Measurements from ENCODE around the gene PAPSS1.

DNA sequence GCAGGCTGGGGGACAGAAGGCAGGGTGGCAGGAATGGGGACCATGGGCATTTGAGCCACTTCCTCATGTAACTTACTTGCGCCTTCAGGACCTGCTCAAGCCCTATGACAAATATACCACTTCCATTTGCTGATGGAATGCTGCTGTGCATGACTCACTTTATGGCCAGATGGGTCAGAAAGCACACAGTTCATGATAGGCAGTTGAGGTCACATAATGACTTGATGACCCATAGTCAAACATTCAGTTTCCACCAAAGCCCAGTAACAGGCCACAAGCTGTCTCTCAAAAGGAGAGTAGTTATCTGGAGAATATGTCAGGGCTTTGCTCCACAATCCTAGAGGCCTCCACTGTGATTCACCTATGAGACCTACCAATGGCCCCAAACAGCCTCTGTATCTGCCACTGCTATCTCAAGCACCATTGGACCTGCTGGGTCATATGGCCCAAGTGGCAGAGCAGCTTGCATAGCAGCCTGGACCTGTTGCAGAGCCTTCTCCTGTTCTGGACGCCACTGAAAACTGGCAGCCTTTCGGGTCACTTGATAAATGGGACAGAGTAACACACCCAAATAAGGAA, 5.3 kb upstream of the PAPSS1 start:
- TF ChIP-seq POLR2A (IDR thresholded peaks at IDR 0.05), result no peak
- TF ChIP-seq, protein P1, sequence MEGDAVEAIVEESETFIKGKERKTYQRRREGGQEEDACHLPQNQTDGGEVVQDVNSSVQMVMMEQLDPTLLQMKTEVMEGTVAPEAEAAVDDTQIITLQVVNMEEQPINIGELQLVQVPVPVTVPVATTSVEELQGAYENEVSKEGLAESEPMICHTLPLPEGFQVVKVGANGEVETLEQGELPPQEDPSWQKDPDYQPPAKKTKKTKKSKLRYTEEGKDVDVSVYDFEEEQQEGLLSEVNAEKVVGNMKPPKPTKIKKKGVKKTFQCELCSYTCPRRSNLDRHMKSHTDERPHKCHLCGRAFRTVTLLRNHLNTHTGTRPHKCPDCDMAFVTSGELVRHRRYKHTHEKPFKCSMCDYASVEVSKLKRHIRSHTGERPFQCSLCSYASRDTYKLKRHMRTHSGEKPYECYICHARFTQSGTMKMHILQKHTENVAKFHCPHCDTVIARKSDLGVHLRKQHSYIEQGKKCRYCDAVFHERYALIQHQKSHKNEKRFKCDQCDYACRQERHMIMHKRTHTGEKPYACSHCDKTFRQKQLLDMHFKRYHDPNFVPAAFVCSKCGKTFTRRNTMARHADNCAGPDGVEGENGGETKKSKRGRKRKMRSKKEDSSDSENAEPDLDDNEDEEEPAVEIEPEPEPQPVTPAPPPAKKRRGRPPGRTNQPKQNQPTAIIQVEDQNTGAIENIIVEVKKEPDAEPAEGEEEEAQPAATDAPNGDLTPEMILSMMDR (IDR thresholded peaks at IDR 0.05), result no peak

All from esophagus squamous epithelium (tissue), 4 donors.